HepG2 (cell line): ENCODE data around the gene CFAP97. TPM values are rescaled to one million over a fixed set of nuclear protein-coding genes. Genes with fewer than 3 reads are reported as not detected.
A peak's percentile ranks its signal among the peaks of the same experiment; 100 is the strongest.

Source experiments
- AGO2 ChIP-seq: fragments of 200-400 bp; formaldehyde crosslinking; optimal IDR thresholded peaks from 2 replicates; pipeline ENCODE3; 2017; ENCODE audit warnings: mild to moderate bottlenecking, low read depth, low read length, moderate library complexity
- BCLAF1 ChIP-seq: fragments of 450-650 bp; IDR thresholded peaks from 2 replicates; pipeline ENCODE4 v1.6.1; 2017; ENCODE audit warnings: mild to moderate bottlenecking
- E2F5 ChIP-seq: sonication (generic); formaldehyde crosslinking; conservative IDR thresholded peaks from 2 replicates; pipeline ENCODE4 v1.4.0; 2020; ENCODE audit warnings: missing genetic modification reagents
- HOXA7 ChIP-seq: sonication (generic); formaldehyde crosslinking; IDR thresholded peaks from 2 replicates; pipeline ENCODE4 v1.8.1; 2022; ENCODE audit warnings: mild to moderate bottlenecking, missing genetic modification reagents, moderate library complexity
- MXD1 ChIP-seq: sonication (generic); formaldehyde crosslinking; IDR thresholded peaks from 2 replicates; pipeline ENCODE4 v1.4.0; 2020; ENCODE audit warnings: mild to moderate bottlenecking, missing genetic modification reagents
- NCOA1 ChIP-seq: sonication (generic); formaldehyde crosslinking; IDR thresholded peaks from 2 replicates; pipeline ENCODE4 v1.9.0; 2021; ENCODE audit warnings: missing genetic modification reagents
- NFKB2 ChIP-seq: sonication (generic); formaldehyde crosslinking; IDR thresholded peaks from 2 replicates; pipeline ENCODE4 v1.4.0; 2020; ENCODE audit warnings: missing genetic modification reagents, borderline replicate concordance
- PHF20 ChIP-seq: sonication (generic); formaldehyde crosslinking; IDR thresholded peaks from 2 replicates; pipeline ENCODE4 v1.5.0; 2020; ENCODE audit warnings: mild to moderate bottlenecking, missing genetic modification reagents
- PITX1 ChIP-seq: sonication (generic); formaldehyde crosslinking; IDR thresholded peaks from 2 replicates; pipeline ENCODE4 v1.5.1; 2020; ENCODE audit warnings: mild to moderate bottlenecking, missing genetic modification reagents
- POLR2A ChIP-seq, 2 experiments: IDR thresholded peaks; 2 replicates each; pipeline ENCODE4 v1.6.1; 2011; ENCODE audit warnings: low read depth in 2 of 2, low read length in 2 of 2, mild to moderate bottlenecking in 1 of 2, moderate library complexity in 1 of 2; ENCODE audit not compliant: insufficient read depth in 1 of 2
- SALL2 ChIP-seq: sonication (generic); formaldehyde crosslinking; IDR thresholded peaks from 2 replicates; pipeline ENCODE4 v1.8.1; 2023; ENCODE audit warnings: mild to moderate bottlenecking, missing genetic modification reagents, inconsistent platforms
- SOX13 ChIP-seq, 3 experiments: fragments of 450-650 bp in 1 of 3; sonication (generic) in 1 of 3; formaldehyde crosslinking in 1 of 3; IDR thresholded peaks in 2 of 3; conservative IDR thresholded peaks in 1 of 3; 2 replicates each; pipeline versions ENCODE4 v1.5.0 to v1.6.1; 2016 to 2020; ENCODE audit warnings: antibody characterized with exemption in 1 of 3, mild to moderate bottlenecking in 1 of 3, missing compliant biosample characterization in 1 of 3, missing genetic modification reagents in 1 of 3, moderate library complexity in 1 of 3
- SPEN ChIP-seq: sonication (generic); formaldehyde crosslinking; IDR thresholded peaks from 2 replicates; pipeline ENCODE4 v1.5.1; 2020; ENCODE audit warnings: low read depth, mild to moderate bottlenecking, missing genetic modification reagents
- TFAP4 ChIP-seq: sonication (generic); IDR thresholded peaks from 2 replicates; pipeline ENCODE4 v1.6.1; 2016; ENCODE audit warnings: low read depth, borderline replicate concordance
- TMF1 ChIP-seq: sonication (generic); formaldehyde crosslinking; IDR thresholded peaks from 2 replicates; pipeline ENCODE4 v1.8.1; 2022; ENCODE audit warnings: low read depth, missing genetic modification reagents
- TRIM24 ChIP-seq: sonication (generic); formaldehyde crosslinking; IDR thresholded peaks from 2 replicates; pipeline ENCODE4 v1.8.0; 2022; ENCODE audit warnings: mild to moderate bottlenecking, missing genetic modification reagents
- XRCC5 ChIP-seq: fragments of 200-400 bp; formaldehyde crosslinking; optimal IDR thresholded peaks from 2 replicates; pipeline ENCODE3; 2017; ENCODE audit warnings: mild to moderate bottlenecking, low read length
- ZIK1 ChIP-seq: sonication (generic); formaldehyde crosslinking; IDR thresholded peaks from 2 replicates; pipeline ENCODE4 v1.5.0; 2020; ENCODE audit warnings: mild to moderate bottlenecking, low read depth, missing genetic modification reagents, borderline replicate concordance
- ZNF274 ChIP-seq: sonication (generic); formaldehyde crosslinking; IDR thresholded peaks from 2 replicates; pipeline ENCODE4 v1.5.1; 2020; ENCODE audit warnings: mild to moderate bottlenecking, missing genetic modification reagents
- ZNF367 ChIP-seq: sonication (generic); formaldehyde crosslinking; IDR thresholded peaks from 2 replicates; pipeline ENCODE4 v1.4.0; 2020; ENCODE audit warnings: missing genetic modification reagents, borderline replicate concordance
- ZNF414 ChIP-seq: sonication (generic); formaldehyde crosslinking; IDR thresholded peaks from 2 replicates; pipeline ENCODE4 v1.5.0; 2020; ENCODE audit warnings: missing genetic modification reagents
- ZNF546 ChIP-seq: sonication (generic); formaldehyde crosslinking; conservative IDR thresholded peaks from 2 replicates; pipeline ENCODE4 v1.8.1; 2023; ENCODE audit warnings: mild to moderate bottlenecking, missing genetic modification reagents
- ZNF550 ChIP-seq: sonication (generic); formaldehyde crosslinking; IDR thresholded peaks from 2 replicates; pipeline ENCODE4 v1.4.0; 2020; ENCODE audit warnings: mild to moderate bottlenecking, missing genetic modification reagents, borderline replicate concordance
- ZNF562 ChIP-seq: sonication (generic); formaldehyde crosslinking; IDR thresholded peaks from 2 replicates; pipeline ENCODE4 v1.8.0; 2022; ENCODE audit warnings: missing genetic modification reagents, borderline replicate concordance
- polyA plus RNA-seq, 8 experiments: library from polyadenylated mRNA; depleted of rRNA in 3 of 8; stranded (reverse) in 7 of 8; unstranded in 1 of 8; fragments of >200 nt; fragmentation: Illumina TruSeq in 4 of 8; extraction: Trizol in 4 of 8; gene quantifications; 2 replicates each; pipeline versions ENCODE4 v1.2.1 to v1.2.3, GENCODE V29; 2011 to 2016; ENCODE audit warnings: low read depth in 4 of 8, missing spikeins in 1 of 8, mixed read lengths in 1 of 8; ENCODE audit not compliant: insufficient read depth in 1 of 8
- total RNA-seq, 5 experiments: library from RNA; depleted of rRNA; stranded (reverse); fragments of >200 nt; fragmentation: Illumina TruSeq; extraction: Trizol; gene quantifications; 2 replicates each; pipeline ENCODE4 v1.2.3, GENCODE V29; 2016; ENCODE audit warnings: low read depth in 1 of 5

CFAP97 gene
- total and polyA plus RNA-seq, 2 of the 13 experiments (the other 11 are each of a cell fraction or from before 2014, with no cell fraction given), result 32.1 to 44.4 TPM

- TF ChIP-seq ZNF414 (CRISPR knock-in tag) (0 out of 2 replicates have a peak, but pooled peaks have one; percentile 57), PHF20 (CRISPR knock-in tag) (peak; percentile 80), XRCC5 (peak; percentile 74), NFKB2 (CRISPR knock-in tag) (peak; percentile 94; the same call in 1 of the 2 replicates), POLR2A (IDR thresholded peaks at IDR 0.05; ENCODE audit: insufficient read depth in 1 of 2, low read depth in 2 of 2, low read length in 2 of 2) (peak; percentile 95 to 98), SALL2 (CRISPR knock-in tag) (peak; percentile 87), BCLAF1 (no peak), HOXA7 (CRISPR knock-in tag) (no peak), TRIM24 (CRISPR knock-in tag) (no peak), PITX1 (CRISPR knock-in tag) (peak; percentile 71), SPEN (CRISPR knock-in tag) (peak; percentile 83), AGO2 (peak; percentile 80), ZNF367 (CRISPR knock-in tag) (peak; percentile 95), MXD1 (CRISPR knock-in tag) (peak; percentile 66; the same call in 1 of the 2 replicates), ZNF562 (CRISPR knock-in tag) (no peak), ZIK1 (CRISPR knock-in tag) (0 out of 2 replicates have a peak, but pooled peaks have one; percentile 65), ZNF546 (CRISPR knock-in tag) (peak; percentile 75; the same call in 1 of the 2 replicates), TMF1 (CRISPR knock-in tag) (no peak; the same call in 1 of the 2 replicates), E2F5 (CRISPR knock-in tag) (peak; percentile 61), SOX13 (IDR thresholded peaks at IDR 0.05) (no peak), SOX13 (CRISPR knock-in tag; conservative IDR thresholded peaks at IDR 0.05 in 1 of 2, IDR thresholded peaks at IDR 0.05 in 1 of 2) (peak in 1 of 2 experiments; percentile 42; a peak in 1 of 4 replicates), NCOA1 (CRISPR knock-in tag) (peak; percentile 68; the same call in 1 of the 2 replicates), ZNF274 (CRISPR knock-in tag) (peak; percentile 58; the same call in 1 of the 2 replicates), TFAP4 (peak; percentile 79; the same call in 1 of the 2 replicates), ZNF550 (CRISPR knock-in tag) (no peak)
These were observed 60.7 kb downstream of the CFAP97 start, which contains the start of gene SLC25A4 (continued) for GRCh38 chr4:185142912-185143600.
